Measurements from ENCODE around the gene ITGAE.

ITGAE gene

DNA sequence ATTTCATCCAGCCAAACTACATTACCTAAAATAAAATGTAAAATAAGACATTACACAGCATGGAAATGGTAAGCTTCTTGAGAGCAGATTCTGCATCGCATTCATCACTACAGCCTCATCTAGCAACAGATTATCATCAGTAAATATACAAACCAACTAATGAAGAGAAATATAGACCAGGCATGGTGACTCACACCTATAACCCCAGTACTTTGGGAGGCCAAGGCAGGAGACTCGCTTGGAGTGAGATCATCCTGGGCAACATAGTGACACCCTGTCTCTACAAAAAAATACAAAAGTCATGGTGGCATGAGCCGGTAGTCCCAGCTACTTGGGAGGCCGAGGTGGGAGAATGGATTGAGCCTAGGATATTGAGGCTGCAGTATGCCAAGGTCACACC lies 25.2 kb upstream of the ITGAE start:
- no peak for FAIRE-seq
- DNase-seq (ENCODE audit: insufficient read length, low spot score) = no peak

- FAIRE-seq (no peak), DNase-seq (ENCODE audit: insufficient read length, low spot score) (no peak)
These were observed 20.1 kb upstream of the ITGAE start for GRCh38 chr17:3821101-3821500.

- no peak for FAIRE-seq
- no peak for DNase-seq (ENCODE audit: insufficient read length, low spot score)
These were observed 17.8 kb upstream of the ITGAE start for GRCh38 chr17:3818786-3819185.

- FAIRE-seq = no peak
- DNase-seq (ENCODE audit: insufficient read length, low spot score) = no peak
These were observed 17.0 kb upstream of the ITGAE start for GRCh38 chr17:3817851-3818605.

DNA sequence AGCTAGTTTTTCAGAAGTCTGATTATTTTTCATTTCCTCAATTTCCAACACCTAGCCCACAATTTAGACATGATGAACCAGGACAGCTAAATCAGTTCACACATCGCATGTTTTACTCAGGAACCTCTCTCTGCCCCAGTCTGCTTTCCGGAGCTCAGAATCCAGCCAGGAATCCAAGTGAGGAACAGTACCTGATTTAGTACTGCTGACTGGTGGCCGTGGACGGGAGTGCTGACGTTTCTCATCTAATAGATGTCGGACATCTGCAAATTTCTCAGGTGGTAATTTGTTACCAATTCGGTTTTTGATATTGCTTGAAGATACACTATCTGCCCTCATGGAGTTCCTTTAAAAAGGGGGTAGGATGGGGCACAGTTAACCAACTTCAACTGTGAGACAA lies 14.9 kb upstream of the ITGAE start:
- no peak for FAIRE-seq

DNA sequence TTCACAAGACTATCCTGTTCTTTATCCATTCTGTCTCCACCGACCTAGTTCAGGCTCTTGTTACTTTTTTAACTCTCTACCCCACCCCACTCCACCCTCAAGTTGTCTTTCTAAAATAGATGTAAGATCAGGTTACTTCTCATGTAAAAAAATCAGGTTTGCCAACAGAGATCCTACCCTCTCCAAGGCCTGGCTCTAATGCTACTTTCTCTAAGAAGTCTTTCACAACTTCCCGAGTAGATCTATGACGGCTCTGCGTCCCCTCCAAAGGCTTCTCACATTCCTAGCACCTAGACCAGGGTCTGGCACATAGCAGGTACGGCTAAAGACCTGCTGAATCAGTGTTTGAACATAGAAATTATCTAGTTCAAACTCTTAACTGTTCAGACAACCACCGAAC lies 14.1 kb upstream of the ITGAE start:
- no peak for FAIRE-seq

More for the DNA sequence above, 14.9 kb upstream of the ITGAE start:
- no peak for DNase-seq (ENCODE audit: insufficient read length, low spot score)

DNA sequence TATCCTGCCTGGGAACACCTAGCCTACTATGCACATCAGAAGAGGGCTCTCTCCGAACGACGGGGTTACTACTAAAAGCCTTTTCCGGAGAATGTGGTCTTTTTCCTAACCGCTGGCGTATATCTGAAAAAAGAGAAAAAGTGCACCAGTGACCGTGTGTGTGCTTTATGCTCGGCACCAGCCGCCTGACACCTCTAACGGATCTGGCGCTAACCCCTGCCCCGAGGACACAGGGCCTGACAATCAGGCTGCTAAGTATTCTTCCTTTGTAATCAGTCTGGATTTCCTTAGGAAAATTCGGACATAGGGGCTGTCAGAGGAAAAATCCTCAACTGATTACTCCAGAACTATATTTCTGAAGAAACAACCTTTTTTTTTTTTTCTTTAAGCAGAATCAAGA lies 13.4 kb upstream of the ITGAE start:
- FAIRE-seq (no peak), DNase-seq (ENCODE audit: insufficient read length, low spot score) (no peak)

More for the DNA sequence above, 14.1 kb upstream of the ITGAE start:
- DNase-seq (ENCODE audit: insufficient read length, low spot score) = no peak

DNA sequence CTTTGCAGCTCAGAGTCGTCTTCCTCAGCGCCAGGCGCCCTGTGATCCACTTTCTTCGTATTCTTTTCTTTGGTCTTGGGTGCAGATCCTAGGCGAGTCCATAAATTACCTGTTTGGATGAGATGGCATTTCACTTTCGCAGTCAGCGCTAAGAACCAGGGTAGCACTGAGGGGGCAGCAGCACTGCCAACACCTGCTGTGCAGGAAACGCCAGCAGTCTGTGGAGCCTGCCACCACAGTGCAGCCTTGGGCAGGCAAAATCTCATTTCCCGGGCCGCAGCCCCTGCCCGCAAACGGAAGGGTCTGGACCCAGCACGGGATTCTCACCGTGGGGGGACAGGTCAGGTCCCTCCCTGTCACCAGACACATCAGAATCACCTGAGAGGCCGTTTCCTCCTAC lies 12.2 kb upstream of the ITGAE start:
- FAIRE-seq = no peak
- no peak for DNase-seq (ENCODE audit: insufficient read length, low spot score)

DNA sequence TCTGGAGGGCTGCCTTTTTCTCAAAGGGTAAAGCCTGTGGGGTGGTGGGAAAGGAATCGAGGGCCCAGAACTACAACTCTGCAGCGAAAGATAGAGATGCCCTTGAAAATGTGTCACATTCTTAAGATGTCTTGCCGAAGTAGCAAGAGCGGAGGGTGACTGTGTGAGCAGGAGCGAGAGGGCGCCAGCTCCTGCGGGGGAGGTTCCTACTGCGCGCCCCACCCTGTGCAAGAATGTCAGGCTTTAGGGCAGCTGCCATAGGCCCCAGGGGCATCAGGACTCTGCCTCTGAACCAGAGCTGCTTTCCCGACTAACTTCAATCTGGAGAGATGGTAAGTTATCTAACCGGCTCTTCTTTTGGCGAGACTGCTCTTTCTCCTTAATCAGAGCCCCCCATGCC lies 11.8 kb upstream of the ITGAE start:
- no peak for FAIRE-seq
- no peak for DNase-seq (ENCODE audit: insufficient read length, low spot score)

DNA sequence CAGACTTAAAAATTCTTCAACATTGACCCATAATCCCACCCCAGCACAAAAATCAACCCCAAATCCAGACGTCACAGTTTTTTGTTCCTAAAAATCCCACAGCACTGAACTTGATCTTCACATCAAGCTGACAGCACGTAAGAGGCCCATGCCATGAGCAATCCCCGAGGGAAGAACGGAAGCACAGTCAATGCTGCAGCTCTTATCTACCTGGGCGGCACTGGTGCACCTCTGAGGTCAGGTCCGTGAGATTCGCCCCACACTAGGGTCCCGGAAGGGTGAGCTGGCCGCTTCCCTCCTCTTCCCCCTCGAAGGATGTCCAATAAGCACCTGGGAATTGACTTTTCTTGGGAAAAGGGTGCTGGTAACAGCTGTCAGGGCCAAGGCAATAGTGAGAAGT lies 11.3 kb upstream of the ITGAE start:
- DNase-seq (ENCODE audit: insufficient read length, low spot score) (no peak), FAIRE-seq (no peak)

GRCh38 chr17:3810019-3810418 lies 9.0 kb upstream of the ITGAE start:
- DNase-seq (ENCODE audit: insufficient read length, low spot score) (no peak), FAIRE-seq (no peak)

GRCh38 chr17:3809135-3809534 lies 8.1 kb upstream of the ITGAE start:
- DNase-seq (ENCODE audit: insufficient read length, low spot score) (no peak), FAIRE-seq (no peak)

- DNase-seq (ENCODE audit: insufficient read length, low spot score) (no peak), FAIRE-seq (no peak)
These were observed 7.7 kb upstream of the ITGAE start for GRCh38 chr17:3808701-3809100.

- FAIRE-seq = no peak
- DNase-seq (ENCODE audit: insufficient read length, low spot score) = no peak
These were observed 4.6 kb upstream of the ITGAE start for GRCh38 chr17:3805581-3805980.

DNA sequence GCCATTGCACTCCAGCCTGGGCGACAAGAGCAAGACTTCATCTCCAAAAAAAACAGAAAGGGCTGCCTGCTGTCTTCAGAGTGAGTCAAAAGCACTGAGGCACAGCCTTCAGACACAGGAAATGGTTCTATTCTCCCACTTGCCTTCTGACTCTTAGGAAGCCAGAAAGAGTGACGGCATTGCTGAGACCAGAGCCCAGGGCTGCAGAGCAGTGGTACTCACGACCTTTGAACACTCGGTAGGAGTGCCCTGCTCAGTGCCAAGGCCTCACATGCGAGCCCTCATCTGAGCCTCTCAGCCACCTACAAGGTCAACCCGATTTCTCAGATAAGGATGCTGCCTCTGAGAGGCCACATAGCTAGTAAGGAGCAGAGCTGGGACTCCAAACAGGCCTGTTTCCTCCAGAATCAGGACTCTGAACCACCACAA lies 3.5 kb upstream of the ITGAE start:
- peak; percentile 49 for DNase-seq (ENCODE audit: insufficient read length, low spot score)
- FAIRE-seq = peak; percentile 70

DNA sequence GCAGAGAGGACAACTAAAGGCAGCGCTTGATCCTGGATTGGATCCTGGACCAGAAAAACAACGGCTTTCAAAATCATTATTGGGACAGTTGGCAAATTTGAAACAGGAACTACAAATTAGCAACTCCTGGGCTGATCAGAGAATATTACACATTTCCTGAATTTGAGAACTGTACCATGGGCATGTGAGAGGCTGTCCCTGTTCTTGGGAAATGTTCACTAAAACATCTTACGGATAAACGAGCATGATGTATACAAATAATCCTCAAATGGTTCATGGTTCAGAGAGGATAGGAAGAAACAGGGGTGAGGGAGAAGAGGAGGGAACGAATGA lies 2.3 kb upstream of the ITGAE start:
- no peak for DNase-seq (ENCODE audit: insufficient read length, low spot score)
- FAIRE-seq = no peak

DNA sequence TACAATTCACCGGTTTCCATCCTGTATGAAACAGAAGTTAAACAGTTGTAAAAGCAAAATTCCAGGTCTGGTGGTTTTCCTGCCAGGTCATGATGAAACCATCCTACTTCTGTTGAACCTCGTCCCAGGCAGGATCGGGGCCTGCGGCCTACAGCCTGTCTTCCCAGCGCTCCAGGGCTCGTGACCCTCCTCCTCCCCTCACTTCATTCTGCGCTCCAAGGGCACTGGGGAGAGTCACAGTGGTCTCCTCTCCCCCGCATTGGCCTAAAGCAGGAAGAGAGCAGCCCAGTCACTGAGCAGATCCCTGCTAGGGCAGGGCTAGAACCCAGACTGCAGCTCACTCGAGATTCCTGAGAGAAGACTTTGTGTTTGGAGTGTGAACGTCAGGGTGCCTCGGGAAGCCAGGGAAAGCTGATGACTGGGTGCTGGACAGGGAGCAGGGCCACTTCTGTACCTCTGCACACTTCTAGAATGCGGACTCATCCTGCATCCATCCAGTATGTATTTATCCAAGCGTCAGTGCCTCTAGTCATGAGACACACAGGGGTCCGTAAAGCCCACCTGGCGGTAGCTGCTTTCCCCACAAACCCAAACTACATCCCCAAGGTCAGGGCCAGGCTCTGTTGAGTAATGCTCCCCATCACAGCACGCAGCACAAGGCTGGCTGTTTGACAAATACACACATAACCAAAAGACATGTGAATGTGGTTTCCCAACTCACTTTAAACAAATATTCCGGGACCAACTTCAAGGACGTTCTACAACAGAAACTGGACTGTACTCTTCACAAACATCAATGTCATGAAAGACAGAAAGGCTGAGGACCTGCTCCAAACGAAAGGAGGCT lies 1.7 kb upstream of the ITGAE start:
- DNase-seq (ENCODE audit: insufficient read length, low spot score) (no peak), FAIRE-seq (no peak)

GRCh38 chr17:3801792-3802191 lies 804 bp upstream of the ITGAE start:
- no peak for DNase-seq (ENCODE audit: insufficient read length, low spot score)
- no peak for FAIRE-seq

DNA sequence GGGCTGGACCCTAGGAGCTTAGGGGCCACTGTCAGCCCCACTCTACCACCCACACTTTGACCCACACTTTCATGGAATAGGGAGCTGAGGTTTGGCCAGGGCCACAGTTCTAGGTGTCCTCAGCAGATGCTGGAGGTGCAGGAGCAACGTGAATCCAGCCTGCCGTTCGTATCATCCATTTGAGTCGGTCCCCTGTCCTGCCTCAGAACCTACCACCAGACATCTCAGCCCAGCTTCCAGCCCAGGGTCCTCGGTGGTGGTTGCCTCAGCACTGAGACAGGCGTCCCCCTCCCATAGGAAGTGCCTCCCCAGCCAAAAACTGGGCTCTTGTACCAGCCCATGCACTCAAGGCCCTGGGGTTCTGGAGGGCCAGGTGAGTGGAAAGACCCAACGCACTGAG lies 359 bp upstream of the ITGAE start:
- FAIRE-seq = no peak

GRCh38 chr17:3799181-3799945 lies 1.6 kb downstream of the ITGAE start:
- DNase-seq (ENCODE audit: insufficient read length, low spot score) (no peak), FAIRE-seq (no peak)

More for the DNA sequence above, 359 bp upstream of the ITGAE start:
- no peak for DNase-seq (ENCODE audit: insufficient read length, low spot score)

Data from GM19239 (cell line).